HG03442 (cell line): ENCODE results near the gene MEFV.
"Not testable (repeated sequence)": the region's sequence is repeated elsewhere in the genome, so short reads cannot be mapped to it uniquely, and the experiment has no call there.

Experiments
- ATAC-seq: cut with Tn5 transposase; IDR thresholded peaks from one replicate; pipeline ENCODE4 v1.9.1; 2021; ENCODE audit warnings: mild to moderate bottlenecking, moderate library complexity; ENCODE audit not compliant: unreplicated experiment

Gene MEFV

GRCh38 chr16:3223913-3224515 is 32.4 kb downstream of the MEFV start:
- no peak for ATAC-seq

- ATAC-seq: no peak
Measured at GRCh38 chr16:3220839-3221238, 35.6 kb downstream of the MEFV start.

GRCh38 chr16:3216263-3216640 is 40.2 kb downstream of the MEFV start:
- no peak for ATAC-seq

GRCh38 chr16:3215601-3216262 is 40.7 kb downstream of the MEFV start:
- ATAC-seq: no peak

GRCh38 chr16:3214904-3215600 is 41.4 kb downstream of the MEFV start:
- ATAC-seq: no peak

GRCh38 chr16:3212567-3212966 is 43.9 kb downstream of the MEFV start:
- ATAC-seq: no peak

- ATAC-seq: no peak
Measured at GRCh38 chr16:3212006-3212405, 44.4 kb downstream of the MEFV start.

- ATAC-seq: no peak
Measured at GRCh38 chr16:3207086-3207953, 49.1 kb downstream of the MEFV start.

GRCh38 chr16:3205939-3206338 is 50.5 kb downstream of the MEFV start:
- not testable (repeated sequence) for ATAC-seq

- no peak for ATAC-seq
Measured at GRCh38 chr16:3202903-3203539, 53.4 kb downstream of the MEFV start.

GRCh38 chr16:3198334-3199072 is 57.9 kb downstream of the MEFV start:
- ATAC-seq: no peak

- not testable (repeated sequence) for ATAC-seq
Measured at GRCh38 chr16:3197694-3198333, 58.6 kb downstream of the MEFV start.

- no peak for ATAC-seq
Measured at GRCh38 chr16:3195975-3196374, 60.5 kb downstream of the MEFV start.

- ATAC-seq: no peak
Measured at GRCh38 chr16:3194792-3195191, 61.6 kb downstream of the MEFV start.

- ATAC-seq: no peak
Measured at GRCh38 chr16:3193221-3194212, 62.9 kb downstream of the MEFV start.

GRCh38 chr16:3192476-3193019 is 63.9 kb downstream of the MEFV start:
- no peak for ATAC-seq
